ENCODE results near the gene GALK2. TPM values are rescaled to one million over a fixed set of nuclear protein-coding genes. Genes with fewer than 3 reads are reported as not detected.

Gene GALK2
- total and polyA plus RNA-seq, 2 donors (not counting 1 experiment from before 2014, with no cell fraction given) = 11.2 to 23.1 TPM

DNA sequence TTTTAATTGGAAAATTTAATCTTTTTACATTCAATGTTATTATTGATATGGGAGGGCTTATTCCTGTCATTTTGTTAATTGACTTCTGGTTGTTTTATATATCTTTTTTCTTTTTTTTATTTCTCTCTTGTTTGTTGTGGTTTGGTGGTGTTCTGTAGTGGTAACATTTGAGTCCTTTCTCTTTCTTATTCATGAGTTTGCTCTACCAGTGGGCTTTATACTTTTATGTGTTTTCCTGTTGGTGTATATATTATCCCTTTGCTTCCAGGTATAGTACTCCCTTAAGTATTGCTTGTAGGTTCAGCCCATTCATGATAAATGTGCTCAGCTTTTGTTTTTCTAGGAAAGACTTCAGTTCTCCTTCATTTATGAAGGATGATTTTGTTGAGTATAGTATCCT is 57.6 kb downstream of the GALK2 start:
- Mint-ChIP-seq H3K4me1 (peaks cover 3% of the 10 kb centered on the region), H3K4me3 (no peak overlapping the region), H3K9me3 (ENCODE audit: insufficient read depth) (peaks cover 9% of the 10 kb centered on the region), H3K27me3 (no peaks in the 10 kb centered on the region), H3K27ac (no peak overlapping the region)
- POLR2A ChIA-PET = no interaction called here
- intact Hi-C loops (cut with micrococcal nuclease) = no loop called here
- Histone ChIP-seq H3K4me1 (ENCODE audit: control insufficient read depth in 2 of 2, insufficient read depth in 2 of 2, low read length in 2 of 2) (no peaks in the 10 kb centered on the region), H3K36me3 (replicated peaks in 1 of 2; ENCODE audit: control extremely low read depth in 1 of 2, control insufficient read depth in 1 of 2, extremely low read depth in 1 of 2, insufficient read depth in 2 of 2, low read length in 1 of 2) (peaks cover 1 to 23% of the 10 kb centered on the region in 2 experiments), H2AFZ (ENCODE audit: insufficient read depth, low read depth, low read length, poor library complexity, severe bottlenecking) (no peak overlapping the region), H3K79me2 (ENCODE audit: control insufficient read depth, insufficient read depth, low read length) (peaks cover 30% of the 10 kb centered on the region), H3K9me3 (ENCODE audit: control extremely low read depth in 1 of 3, control insufficient read depth in 2 of 3, insufficient read depth in 1 of 3, low read length in 2 of 3) (peaks cover 3 to 24% (median 21%) of the 10 kb centered on the region in 3 donors), H3K4me3 (ENCODE audit: control extremely low read depth in 1 of 5, extremely low read depth in 1 of 5, insufficient read depth in 1 of 5, low read depth in 2 of 5, low read length in 4 of 5) (no peak overlapping the region), H3K4me2 (replicated peaks; ENCODE audit: low read depth, low read length, poor library complexity, severe bottlenecking) (no peak overlapping the region), H3K27me3 (replicated peaks in 1 of 4; ENCODE audit: control extremely low read depth in 1 of 4, control insufficient read depth in 3 of 4, insufficient read depth in 4 of 4, low read length in 3 of 4) (no peaks in the 10 kb centered on the region), H4K20me1 (ENCODE audit: control insufficient read depth, insufficient read depth, low read length, poor library complexity, severe bottlenecking) (no peaks in the 10 kb centered on the region), H3K9ac (ENCODE audit: low read length) (no peak overlapping the region), H3K27ac (ENCODE audit: low read length in 2 of 2) (no peak overlapping the region)
- DNase-seq (no peak), ATAC-seq (ENCODE audit: low read depth) (no peak)
- TF ChIP-seq CTCF (IDR thresholded peaks at IDR 0.05) (no peak), EZH2 (IDR thresholded peaks at IDR 0.05; ENCODE audit: borderline replicate concordance, insufficient read depth, low read depth, low read length, poor library complexity, severe bottlenecking) (no peak)
- CTCF ChIA-PET = no interaction called here

DNA sequence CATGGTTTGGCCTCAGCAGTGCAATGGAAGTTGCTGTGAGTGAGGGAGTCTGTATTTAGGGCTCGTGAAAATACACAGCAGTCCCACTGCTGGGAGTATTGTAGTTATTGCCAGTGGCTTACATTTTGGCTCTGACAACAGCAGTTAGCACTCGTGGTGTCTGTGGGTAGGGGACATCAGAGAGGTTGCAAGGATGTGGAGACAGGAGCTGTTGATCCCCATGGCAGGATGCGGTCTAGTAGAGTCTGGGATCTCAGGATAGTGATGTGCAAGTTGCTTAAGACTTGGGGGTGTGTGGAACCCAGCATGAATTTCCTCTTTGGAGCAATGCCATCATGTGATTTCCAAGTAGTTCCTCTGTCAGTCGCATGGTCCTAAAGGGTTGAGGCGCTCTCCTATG is 59.9 kb downstream of the GALK2 start:
- Histone ChIP-seq H3K9me3 (ENCODE audit: control extremely low read depth in 1 of 3, control insufficient read depth in 2 of 3, insufficient read depth in 1 of 3, low read length in 2 of 3) (peaks cover 5 to 24% (median 19%) of the 10 kb centered on the region in 3 donors), H3K36me3 (replicated peaks in 1 of 2; ENCODE audit: control extremely low read depth in 1 of 2, control insufficient read depth in 1 of 2, extremely low read depth in 1 of 2, insufficient read depth in 2 of 2, low read length in 1 of 2) (peaks cover 3 to 23% of the 10 kb centered on the region in 2 experiments), H4K20me1 (ENCODE audit: control insufficient read depth, insufficient read depth, low read length, poor library complexity, severe bottlenecking) (no peaks in the 10 kb centered on the region), H3K27me3 (replicated peaks in 1 of 4; ENCODE audit: control extremely low read depth in 1 of 4, control insufficient read depth in 3 of 4, insufficient read depth in 4 of 4, low read length in 3 of 4) (no peaks in the 10 kb centered on the region), H3K4me2 (replicated peaks; ENCODE audit: low read depth, low read length, poor library complexity, severe bottlenecking) (no peak overlapping the region), H3K4me3 (ENCODE audit: control extremely low read depth in 1 of 5, extremely low read depth in 1 of 5, insufficient read depth in 1 of 5, low read depth in 2 of 5, low read length in 4 of 5) (no peak overlapping the region), H3K79me2 (ENCODE audit: control insufficient read depth, insufficient read depth, low read length) (peaks cover 20% of the 10 kb centered on the region), H2AFZ (ENCODE audit: insufficient read depth, low read depth, low read length, poor library complexity, severe bottlenecking) (no peak overlapping the region), H3K9ac (ENCODE audit: low read length) (no peak overlapping the region), H3K27ac (ENCODE audit: low read length in 2 of 2) (no peak overlapping the region), H3K4me1 (ENCODE audit: control insufficient read depth in 2 of 2, insufficient read depth in 2 of 2, low read length in 2 of 2) (no peaks in the 10 kb centered on the region)
- TF ChIP-seq EZH2 (IDR thresholded peaks at IDR 0.05; ENCODE audit: borderline replicate concordance, insufficient read depth, low read depth, low read length, poor library complexity, severe bottlenecking) (no peak), CTCF (IDR thresholded peaks at IDR 0.05) (no peak)
- ChIA-PET POLR2A (no interaction called here), CTCF (no interaction called here)
- Mint-ChIP-seq H3K27ac (no peak overlapping the region), H3K4me1 (peaks cover 3% of the 10 kb centered on the region), H3K9me3 (ENCODE audit: insufficient read depth) (peaks cover 13% of the 10 kb centered on the region), H3K27me3 (no peaks in the 10 kb centered on the region), H3K4me3 (no peak overlapping the region)
- ATAC-seq (ENCODE audit: low read depth) (no peak), DNase-seq (no peak)
- intact Hi-C loops (cut with micrococcal nuclease) = loop anchor here (10.0 kb wide), 1 partner anchor 1085 kb away; no protein-coding TSS in a partner anchor
- 100% methylated on average over 5 of the region's 5 CpGs for WGBS (ENCODE audit: insufficient coverage)
